OCI-LY1 (cell line): ENCODE data around the gene RASGRF1.
A peak's percentile ranks its signal among the peaks of the same experiment; 100 is the strongest.

Experiments used
- H2AFZ ChIP-seq: fragments of 200-600 bp; sonication (generic), shearing (Covaris generic); 2 replicates; pipeline ENCODE4 v1.6.0; 2014; ENCODE audit warnings: antibody characterized with exemption, mild to moderate bottlenecking, low read length
- H3F3A ChIP-seq: fragments of 200-600 bp; sonication (generic), shearing (Covaris generic); 2 replicates; pipeline ENCODE4 v1.6.0; 2014; ENCODE audit warnings: mild to moderate bottlenecking, antibody characterized with exemption, low read length, moderate library complexity; ENCODE audit not compliant: insufficient read depth
- H3K27ac ChIP-seq: fragments of 200-600 bp; sonication (generic); 2 replicates; pipeline ENCODE4 v1.5.1; 2014; ENCODE audit warnings: low read length, mixed run types, mild to moderate bottlenecking, low read depth; ENCODE audit not compliant: poor library complexity, severe bottlenecking
- H3K27me3 ChIP-seq: fragments of 200-600 bp; sonication (generic); 2 replicates; pipeline ENCODE4 v1.6.0; 2014; ENCODE audit warnings: antibody characterized with exemption, mild to moderate bottlenecking, low read length, moderate library complexity; ENCODE audit not compliant: insufficient read depth
- H3K36me3 ChIP-seq: fragments of 200-600 bp; sonication (generic); 2 replicates; pipeline ENCODE4 v1.6.1; 2014; ENCODE audit warnings: mild to moderate bottlenecking, antibody characterized with exemption, low read length, moderate library complexity, mixed read lengths; ENCODE audit not compliant: insufficient read depth
- H3K4me1 ChIP-seq: fragments of 200-600 bp; sonication (generic); 2 replicates; pipeline ENCODE4 v1.5.1; 2014; ENCODE audit warnings: mild to moderate bottlenecking, low read length, moderate library complexity; ENCODE audit not compliant: insufficient read depth, severe bottlenecking
- H3K4me2 ChIP-seq: fragments of 200-600 bp; sonication (generic), shearing (Covaris generic); 2 replicates; pipeline ENCODE4 v1.6.1; 2014; ENCODE audit warnings: low read length
- H3K4me3 ChIP-seq: fragments of 200-600 bp; sonication (generic); 2 replicates; pipeline ENCODE4 v1.5.1; 2014; ENCODE audit warnings: low read length, low read depth, mild to moderate bottlenecking, mixed read lengths; ENCODE audit not compliant: poor library complexity, severe bottlenecking
- H3K79me2 ChIP-seq: fragments of 200-600 bp; shearing (Covaris generic); 2 replicates; pipeline ENCODE4 v1.6.1; 2016; ENCODE audit warnings: mixed run types, low read length, mixed read lengths; ENCODE audit not compliant: insufficient read depth
- H3K9ac ChIP-seq: fragments of 200-600 bp; sonication (generic), shearing (Covaris generic); 2 replicates; pipeline ENCODE4 v1.6.1; 2014; ENCODE audit warnings: mild to moderate bottlenecking, low read length, mixed read lengths
- H3K9me2 ChIP-seq: fragments of 200-600 bp; sonication (generic), shearing (Covaris generic); 2 replicates; pipeline ENCODE4 v1.6.1; 2014; ENCODE audit warnings: low read depth, mild to moderate bottlenecking, low read length, mixed read lengths
- H3K9me3 ChIP-seq: fragments of 200-600 bp; shearing (Covaris generic); 2 replicates; pipeline ENCODE4 v1.6.1; 2014; ENCODE audit warnings: low read length, mixed read lengths
- H4K20me1 ChIP-seq: fragments of 200-600 bp; sonication (generic), shearing (Covaris generic); 2 replicates; pipeline ENCODE4 v1.6.0; 2016; ENCODE audit warnings: mild to moderate bottlenecking, low read length; ENCODE audit not compliant: insufficient read depth
- EZH2 ChIP-seq: fragments of 200-600 bp; sonication (generic), shearing (Covaris generic); IDR thresholded peaks from 2 replicates; pipeline ENCODE4 v1.8.0; 2017; ENCODE audit warnings: borderline replicate concordance, mixed run types, mild to moderate bottlenecking, antibody characterized with exemption, low read length, moderate library complexity, mixed read lengths
- TF ChIP-seq, protein P1 (sequence below): fragments of 200-600 bp; sonication (generic), shearing (Covaris generic); IDR thresholded peaks from 2 replicates; pipeline ENCODE4 v1.5.1; 2017; ENCODE audit warnings: mild to moderate bottlenecking, antibody characterized with exemption, low read length, moderate library complexity, mixed read lengths

The RASGRF1 gene

DNA sequence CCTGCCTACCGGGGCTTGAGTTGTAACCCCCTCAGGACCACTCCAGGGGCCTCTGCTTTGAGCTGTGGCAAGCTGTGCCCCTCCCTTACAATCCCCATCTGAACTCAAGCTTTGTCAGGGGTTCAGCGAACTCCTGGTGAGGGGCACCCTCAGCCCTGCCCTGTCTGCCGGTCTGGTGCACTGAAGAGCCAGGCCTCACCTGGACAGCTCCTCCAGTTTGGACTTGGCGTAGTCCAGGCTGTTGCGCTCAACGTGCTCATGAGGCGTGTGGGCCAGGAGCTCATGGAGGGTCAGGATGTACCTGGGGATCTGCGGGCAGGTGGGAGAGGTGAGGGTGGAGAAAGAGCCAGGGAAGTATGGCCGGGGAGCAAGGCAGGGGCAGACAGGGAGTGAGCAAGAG, 59.4 kb downstream of the RASGRF1 start:
- no peaks in the 10 kb centered on the region for H3K79me2 ChIP-seq
- H3K27me3 ChIP-seq = 0 out of 2 replicates have a peak, but pooled peaks cover 5% of the 10 kb centered on the region
- H3F3A ChIP-seq = no peaks in the 10 kb centered on the region
- H3K4me1 ChIP-seq = no peaks in the 10 kb centered on the region
- no peak overlapping the region for H3K4me2 ChIP-seq
- no peak overlapping the region for H3K4me3 ChIP-seq
- H2AFZ ChIP-seq = no peak overlapping the region
- no peak overlapping the region for H3K9ac ChIP-seq
- TF ChIP-seq, protein P1, sequence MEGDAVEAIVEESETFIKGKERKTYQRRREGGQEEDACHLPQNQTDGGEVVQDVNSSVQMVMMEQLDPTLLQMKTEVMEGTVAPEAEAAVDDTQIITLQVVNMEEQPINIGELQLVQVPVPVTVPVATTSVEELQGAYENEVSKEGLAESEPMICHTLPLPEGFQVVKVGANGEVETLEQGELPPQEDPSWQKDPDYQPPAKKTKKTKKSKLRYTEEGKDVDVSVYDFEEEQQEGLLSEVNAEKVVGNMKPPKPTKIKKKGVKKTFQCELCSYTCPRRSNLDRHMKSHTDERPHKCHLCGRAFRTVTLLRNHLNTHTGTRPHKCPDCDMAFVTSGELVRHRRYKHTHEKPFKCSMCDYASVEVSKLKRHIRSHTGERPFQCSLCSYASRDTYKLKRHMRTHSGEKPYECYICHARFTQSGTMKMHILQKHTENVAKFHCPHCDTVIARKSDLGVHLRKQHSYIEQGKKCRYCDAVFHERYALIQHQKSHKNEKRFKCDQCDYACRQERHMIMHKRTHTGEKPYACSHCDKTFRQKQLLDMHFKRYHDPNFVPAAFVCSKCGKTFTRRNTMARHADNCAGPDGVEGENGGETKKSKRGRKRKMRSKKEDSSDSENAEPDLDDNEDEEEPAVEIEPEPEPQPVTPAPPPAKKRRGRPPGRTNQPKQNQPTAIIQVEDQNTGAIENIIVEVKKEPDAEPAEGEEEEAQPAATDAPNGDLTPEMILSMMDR = no peak
- no peak for TF ChIP-seq EZH2
- no peaks in the 10 kb centered on the region for H3K9me2 ChIP-seq
- H3K36me3 ChIP-seq = no peaks in the 10 kb centered on the region
- no peak overlapping the region for H3K27ac ChIP-seq
- no peaks in the 10 kb centered on the region for H3K9me3 ChIP-seq
- H4K20me1 ChIP-seq = no peaks in the 10 kb centered on the region

- Histone ChIP-seq H2AFZ (no peak overlapping the region), H3K4me3 (no peak overlapping the region), H3K9me2 (no peaks in the 10 kb centered on the region), H3K9me3 (no peaks in the 10 kb centered on the region), H3K27ac (no peak overlapping the region), H3K27me3 (0 out of 2 replicates have a peak, but pooled peaks cover 5% of the 10 kb centered on the region), H4K20me1 (no peaks in the 10 kb centered on the region), H3K4me2 (no peak overlapping the region), H3F3A (no peaks in the 10 kb centered on the region), H3K36me3 (no peaks in the 10 kb centered on the region), H3K9ac (no peak overlapping the region), H3K79me2 (no peaks in the 10 kb centered on the region), H3K4me1 (no peaks in the 10 kb centered on the region)
- TF ChIP-seq EZH2 = no peak
- TF ChIP-seq, protein P1 = peak; percentile 31; the same call in 1 of the 2 replicates
Measured at GRCh38 chr15:79030470-79030869, 60.1 kb downstream of the RASGRF1 start.

- Histone ChIP-seq H3K4me3 (no peak overlapping the region), H3F3A (no peaks in the 10 kb centered on the region), H3K4me1 (peaks cover 5% of the 10 kb centered on the region), H3K79me2 (no peaks in the 10 kb centered on the region), H4K20me1 (no peaks in the 10 kb centered on the region), H3K4me2 (no peak overlapping the region), H3K9ac (no peak overlapping the region), H3K9me3 (no peaks in the 10 kb centered on the region), H3K36me3 (no peaks in the 10 kb centered on the region), H3K27ac (no peak overlapping the region), H3K9me2 (no peaks in the 10 kb centered on the region), H2AFZ (no peak overlapping the region), H3K27me3 (0 out of 2 replicates have a peak, but pooled peaks cover 5% of the 10 kb centered on the region)
- TF ChIP-seq EZH2 = no peak
- TF ChIP-seq, protein P1 = peak; percentile 99
Measured at GRCh38 chr15:79028411-79028964, 62.1 kb downstream of the RASGRF1 start.
